Measurements from ENCODE around the gene SLC16A12. TPM values are rescaled to one million over a fixed set of nuclear protein-coding genes. Genes with fewer than 3 reads are reported as not detected.

Gene SLC16A12
- total and polyA plus RNA-seq, 10 of the 15 experiments (the other 5 are each of a cell fraction or from before 2014, with no cell fraction given): not detected

GRCh38 chr10:89470628-89471027 is 64.8 kb downstream of the SLC16A12 start:
- ATAC-seq: no peak
- Histone ChIP-seq H3K79me2 (ENCODE audit: control insufficient read depth, insufficient read depth, low read length) (no peaks in the 10 kb centered on the region), H3K4me1 (ENCODE audit: control insufficient read depth, insufficient read depth, low read length) (no peaks in the 10 kb centered on the region), H3K4me3 (no peak overlapping the region), H3K27me3 (replicated peaks in 1 of 2; ENCODE audit: control insufficient read depth in 2 of 2, insufficient read depth in 2 of 2, low read length in 1 of 2) (no peaks in the 10 kb centered on the region), H4K20me1 (ENCODE audit: control insufficient read depth, insufficient read depth) (no peaks in the 10 kb centered on the region), H3K9ac (ENCODE audit: control insufficient read depth, insufficient read depth, low read length) (no peak overlapping the region), H2AFZ (ENCODE audit: control insufficient read depth, low read depth, low read length) (no peak overlapping the region), H3K9me3 (replicated peaks; ENCODE audit: control insufficient read depth, insufficient read depth, low read length) (no peaks in the 10 kb centered on the region), H3K27ac (ENCODE audit: control insufficient read depth, insufficient read depth) (no peak overlapping the region), H3K4me2 (ENCODE audit: control insufficient read depth, insufficient read depth) (no peak overlapping the region), H3K36me3 (ENCODE audit: control insufficient read depth in 2 of 2, insufficient read depth in 2 of 2, low read length in 1 of 2) (no peaks in the 10 kb centered on the region)
- TF ChIP-seq POLR2AphosphoS2 (IDR thresholded peaks at IDR 0.05; ENCODE audit: low read depth, low read length): no peak
- TF ChIP-seq ESRRA (IDR thresholded peaks at IDR 0.05; ENCODE audit: low read length): no peak
- no peak for TF ChIP-seq ETV6 (conservative IDR thresholded peaks at IDR 0.05 in 1 of 2, IDR thresholded peaks at IDR 0.05 in 1 of 2; ENCODE audit: borderline replicate concordance in 1 of 2, low read depth in 1 of 2)
- no peak for TF ChIP-seq IRF4 (IDR thresholded peaks at IDR 0.05; ENCODE audit: low read depth, low read length)
- no peak for TF ChIP-seq POLR2AphosphoS5 (IDR thresholded peaks at IDR 0.05; ENCODE audit: low read length)
- TF ChIP-seq TCF12 (IDR thresholded peaks at IDR 0.05; ENCODE audit: low read depth, low read length): no peak
- TF ChIP-seq WRNIP1 (IDR thresholded peaks at IDR 0.05; ENCODE audit: borderline replicate concordance, low read depth, low read length): no peak
- TF ChIP-seq E4F1 (IDR thresholded peaks at IDR 0.05; ENCODE audit: borderline replicate concordance, partially characterized antibody): no peak
- no peak for TF ChIP-seq SREBF2 (IDR thresholded peaks at IDR 0.05; ENCODE audit: low read length)
- no peak for TF ChIP-seq CBX3 (IDR thresholded peaks at IDR 0.05; ENCODE audit: borderline replicate concordance, low read depth)
- no peak for TF ChIP-seq CBX5 (IDR thresholded peaks at IDR 0.05; ENCODE audit: low read depth)
- no peak for TF ChIP-seq RB1 (IDR thresholded peaks at IDR 0.05; ENCODE audit: borderline replicate concordance)
- no peak for TF ChIP-seq RELA (IDR thresholded peaks at IDR 0.05; ENCODE audit: borderline replicate concordance, partially characterized antibody)
- ChIA-PET POLR2A (no interaction called here), RAD21 (ENCODE audit: unreplicated experiment) (no interaction called here), SMC1A (ENCODE audit: uncharacterized antibody, unreplicated experiment) (no interaction called here), CTCF (no interaction called here)
- FAIRE-seq: no peak
- BruUV-seq (replicated peaks): no TSS peak
- in situ Hi-C loops (cut with MboI) (no loop called here), intact Hi-C loops (cut with micrococcal nuclease; ENCODE audit: unreplicated experiment) (no loop called here)
- 6% methylated on average over 2 of the region's 2 CpGs for WGBS (ENCODE audit: insufficient coverage, insufficient replicate concordance, low lambda C conversion rate, missing lambda C conversion rate)
- no peak for DNase-seq (ENCODE audit: low read depth, low spot score)
